GM12865 (cell line): ENCODE measurements around the gene FARP1.

Experiments used
- DNase-seq: peaks from one replicate; pipeline ENCODE4 v3.0.0; 2010; ENCODE audit warnings: low read depth
- H3K4me3 ChIP-seq: 2 replicates; pipeline ENCODE4 v1.5.1; 2011; ENCODE audit warnings: mild to moderate bottlenecking, low read depth, low read length, control low read depth
- TF ChIP-seq, protein P1 (sequence below): IDR thresholded peaks from 2 replicates; pipeline ENCODE4 v1.5.1; 2011; ENCODE audit warnings: low read length, control low read depth, low read depth, inconsistent platforms; ENCODE audit not compliant: insufficient read depth; ENCODE audit errors: missing control alignments

Gene FARP1

DNA sequence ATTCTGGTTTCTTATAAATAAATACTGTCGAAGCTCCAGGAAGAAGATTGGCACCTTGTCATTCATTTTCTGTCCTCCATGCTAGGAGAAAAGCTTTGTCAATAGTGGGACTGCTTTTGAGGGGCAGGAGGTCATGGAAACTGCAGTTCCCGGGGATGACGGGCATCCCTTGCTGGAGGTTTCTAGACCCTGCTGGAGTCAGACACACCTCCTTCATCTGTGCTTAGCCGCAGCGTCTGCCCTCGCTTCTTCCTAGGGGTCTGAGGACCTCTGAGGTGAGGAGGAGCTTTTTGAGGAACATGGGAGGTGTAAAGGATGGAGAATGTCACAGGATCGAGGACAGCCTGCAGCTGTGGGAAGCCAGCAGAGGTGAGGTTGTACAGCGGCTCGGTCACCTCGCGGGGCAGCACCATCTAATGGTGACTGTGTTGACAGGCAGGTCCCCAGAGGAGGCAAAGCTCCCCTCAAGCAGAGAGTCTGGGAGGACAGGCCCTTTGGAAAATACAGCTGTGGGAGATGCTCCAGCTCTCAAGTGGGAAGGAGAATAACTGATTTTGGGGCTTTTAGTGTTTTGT, 206.9 kb downstream of the FARP1 start:
- TF ChIP-seq, protein P1, sequence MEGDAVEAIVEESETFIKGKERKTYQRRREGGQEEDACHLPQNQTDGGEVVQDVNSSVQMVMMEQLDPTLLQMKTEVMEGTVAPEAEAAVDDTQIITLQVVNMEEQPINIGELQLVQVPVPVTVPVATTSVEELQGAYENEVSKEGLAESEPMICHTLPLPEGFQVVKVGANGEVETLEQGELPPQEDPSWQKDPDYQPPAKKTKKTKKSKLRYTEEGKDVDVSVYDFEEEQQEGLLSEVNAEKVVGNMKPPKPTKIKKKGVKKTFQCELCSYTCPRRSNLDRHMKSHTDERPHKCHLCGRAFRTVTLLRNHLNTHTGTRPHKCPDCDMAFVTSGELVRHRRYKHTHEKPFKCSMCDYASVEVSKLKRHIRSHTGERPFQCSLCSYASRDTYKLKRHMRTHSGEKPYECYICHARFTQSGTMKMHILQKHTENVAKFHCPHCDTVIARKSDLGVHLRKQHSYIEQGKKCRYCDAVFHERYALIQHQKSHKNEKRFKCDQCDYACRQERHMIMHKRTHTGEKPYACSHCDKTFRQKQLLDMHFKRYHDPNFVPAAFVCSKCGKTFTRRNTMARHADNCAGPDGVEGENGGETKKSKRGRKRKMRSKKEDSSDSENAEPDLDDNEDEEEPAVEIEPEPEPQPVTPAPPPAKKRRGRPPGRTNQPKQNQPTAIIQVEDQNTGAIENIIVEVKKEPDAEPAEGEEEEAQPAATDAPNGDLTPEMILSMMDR = no peak
- DNase-seq = no peak
- H3K4me3 ChIP-seq = no peak overlapping the region

GRCh38 chr13:98350746-98351330, 207.9 kb downstream of the FARP1 start:
- H3K4me3 ChIP-seq = no peak overlapping the region
- TF ChIP-seq, protein P1 = no peak
- DNase-seq = no peak

DNA sequence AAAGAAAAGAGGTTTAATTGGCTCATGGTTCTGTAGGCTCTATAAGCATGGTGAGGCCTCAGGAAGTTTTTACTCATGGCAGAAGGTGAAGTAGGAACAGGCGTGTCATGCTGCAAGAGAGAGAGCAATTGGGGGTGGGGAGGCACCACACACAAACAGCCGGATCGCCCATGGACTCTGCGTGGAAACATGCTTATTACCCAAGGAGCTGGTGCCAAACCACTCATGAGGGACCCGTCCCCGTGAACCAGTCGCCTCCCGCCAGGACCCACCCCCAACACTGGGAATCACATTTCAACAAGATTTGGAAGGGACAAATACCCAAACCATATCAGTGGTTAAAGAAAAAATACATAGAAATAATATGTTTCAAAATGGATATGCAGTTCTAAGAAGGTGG, 208.7 kb downstream of the FARP1 start:
- TF ChIP-seq, protein P1 = no peak
- DNase-seq = no peak

DNA sequence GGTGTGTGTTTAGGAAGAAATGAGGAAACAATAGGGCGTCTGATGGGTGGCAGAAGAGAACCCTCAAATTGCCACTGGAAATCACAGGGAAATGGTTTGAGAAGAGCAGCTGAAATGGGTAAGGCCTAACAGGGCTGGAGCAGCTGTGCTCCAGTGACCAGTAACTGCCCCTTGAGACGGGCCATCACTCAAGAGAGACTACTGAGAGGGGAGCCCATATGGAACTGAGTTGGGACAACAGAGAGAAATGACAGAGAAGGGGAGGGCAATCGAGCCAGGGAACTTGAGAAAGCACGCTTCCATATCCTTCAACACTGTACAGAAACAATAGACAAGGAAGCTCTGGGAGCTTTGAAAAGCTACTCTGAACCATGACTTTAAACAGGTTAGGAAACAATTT, 209.3 kb downstream of the FARP1 start:
- DNase-seq = no peak
- H3K4me3 ChIP-seq = no peak overlapping the region
- TF ChIP-seq, protein P1 = no peak

More for the DNA sequence above, 208.7 kb downstream of the FARP1 start:
- no peak overlapping the region for H3K4me3 ChIP-seq

GRCh38 chr13:98353750-98354149, 210.9 kb downstream of the FARP1 start:
- DNase-seq = no peak
- TF ChIP-seq, protein P1 = no peak

DNA sequence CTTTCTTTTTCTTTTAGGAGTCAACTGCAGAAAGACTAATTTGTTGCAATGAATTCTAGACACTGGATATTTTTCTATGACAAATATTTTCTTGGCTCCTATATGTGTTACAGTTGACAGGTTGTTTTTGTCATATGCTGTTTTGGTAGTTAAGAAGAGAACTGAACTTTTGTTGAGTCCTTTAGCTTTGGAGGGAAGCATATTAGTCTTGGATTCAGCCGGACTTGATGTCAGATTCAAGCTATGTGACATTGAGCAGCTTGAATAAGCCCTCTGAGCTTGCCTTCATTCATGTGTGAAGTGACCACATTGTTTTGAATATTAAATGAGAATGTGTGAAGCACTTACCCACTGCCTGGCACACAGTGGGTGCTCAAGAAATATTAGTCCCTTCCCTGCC, 216.0 kb downstream of the FARP1 start:
- no peak for DNase-seq
- TF ChIP-seq, protein P1 = no peak
- H3K4me3 ChIP-seq = no peak overlapping the region

More at GRCh38 chr13:98353750-98354149, 210.9 kb downstream of the FARP1 start:
- H3K4me3 ChIP-seq = no peak overlapping the region

DNA sequence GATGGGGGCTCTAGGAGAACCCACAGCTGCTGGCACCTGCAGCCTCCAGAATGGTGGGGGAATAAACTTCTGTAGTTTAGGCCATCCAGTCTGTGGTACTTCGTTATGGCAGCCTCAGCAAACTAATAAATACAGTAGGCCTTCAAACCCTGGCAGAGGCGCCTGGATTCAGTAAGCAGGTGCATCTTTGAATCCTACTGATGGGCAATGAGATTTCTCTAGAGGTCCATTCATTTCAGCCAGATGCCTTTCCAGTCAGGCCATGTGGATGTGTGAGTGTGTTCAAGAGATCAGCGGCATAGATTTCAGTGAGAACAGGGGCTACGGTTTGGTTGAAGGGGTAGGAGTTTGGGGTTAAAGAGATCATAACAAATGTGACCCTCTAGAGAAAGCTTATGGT, 217.7 kb downstream of the FARP1 start:
- TF ChIP-seq, protein P1 = no peak
- DNase-seq = no peak
- H3K4me3 ChIP-seq = no peak overlapping the region
